HT1080 (cell line): ENCODE results near the gene OLR1. TPM values are rescaled to one million over a fixed set of nuclear protein-coding genes. Genes with fewer than 3 reads are reported as not detected.
"Not testable (repeated sequence)": the region's sequence is repeated elsewhere in the genome, so short reads cannot be mapped to it uniquely, and the experiment has no call there.

ENCODE experiments used
- DNase-seq: peaks from one replicate; pipeline ENCODE4 v3.0.0-alpha.2; 2015; ENCODE audit warnings: low read depth
- polyA plus RNA-seq, 2 experiments: library from polyadenylated mRNA; depleted of rRNA; stranded (reverse); fragments of >200 nt; gene quantifications; 2 replicates each; pipeline ENCODE4 v1.2.3, GENCODE V29; 2015
- total RNA-seq: library from RNA; depleted of rRNA; stranded (reverse); fragments of >200 nt; shearing (Covaris generic); gene quantifications from 2 replicates; pipeline ENCODE4 v1.2.3, GENCODE V29; 2014; rRNA removed

The OLR1 gene
- not detected in 2 replicates for total RNA-seq
- polyA plus RNA-seq (2015; cell fraction: cytosol; rRNA removed) = 0.23 TPM in 1 of 2 replicates, not detected in the other
- 0.10 and 0.24 TPM in 2 replicates for polyA plus RNA-seq (2015; cell fraction: nucleus; rRNA removed)

- no peak for DNase-seq
Measured at GRCh38 chr12:10171973-10172728, at the start of gene OLR1. Gene OLR1 (minus strand): TSS chr12:10172132. CDS start chr12:10172077, 55 bp downstream.

DNA sequence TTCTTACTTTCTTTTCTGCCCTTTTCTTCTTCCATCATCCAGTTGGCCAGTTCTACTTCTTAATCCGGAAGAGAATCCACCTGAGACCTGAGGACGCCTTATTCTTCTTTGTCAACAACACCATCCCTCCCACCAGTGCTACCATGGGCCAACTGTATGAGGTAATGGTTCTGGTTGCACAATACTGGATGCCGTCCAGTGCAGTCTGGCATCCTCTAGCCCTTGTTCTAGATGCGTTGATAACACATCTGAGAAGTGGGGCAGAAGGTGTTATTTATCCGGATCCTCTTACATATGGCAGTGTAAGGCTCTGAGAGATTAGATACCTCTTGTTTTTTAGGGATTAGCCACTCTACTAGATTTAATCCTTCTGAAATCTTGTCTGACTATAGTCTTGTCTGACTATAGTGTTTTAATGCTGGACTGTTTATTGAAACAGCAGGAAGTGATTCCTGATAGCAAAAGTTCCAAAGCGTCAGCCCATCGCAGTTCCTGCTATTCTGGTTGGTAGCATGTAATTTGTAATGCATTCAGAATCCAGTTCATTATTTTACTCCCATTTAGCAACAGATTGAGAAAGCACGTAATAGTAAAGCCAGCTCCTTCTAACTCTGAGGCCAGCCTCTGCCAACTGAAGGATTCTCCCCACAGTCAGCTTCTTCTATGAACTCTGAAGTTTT, 48.6 kb upstream of the OLR1 start:
- no peak for DNase-seq

- DNase-seq = no peak
Measured at GRCh38 chr12:10218021-10218420, 46.1 kb upstream of the OLR1 start.

- DNase-seq = not testable (repeated sequence)
Measured at GRCh38 chr12:10215946-10216345, 44.0 kb upstream of the OLR1 start.

GRCh38 chr12:10215436-10215835, 43.5 kb upstream of the OLR1 start:
- no peak for DNase-seq

- DNase-seq = no peak
Measured at GRCh38 chr12:10214895-10215267, 42.9 kb upstream of the OLR1 start.

DNA sequence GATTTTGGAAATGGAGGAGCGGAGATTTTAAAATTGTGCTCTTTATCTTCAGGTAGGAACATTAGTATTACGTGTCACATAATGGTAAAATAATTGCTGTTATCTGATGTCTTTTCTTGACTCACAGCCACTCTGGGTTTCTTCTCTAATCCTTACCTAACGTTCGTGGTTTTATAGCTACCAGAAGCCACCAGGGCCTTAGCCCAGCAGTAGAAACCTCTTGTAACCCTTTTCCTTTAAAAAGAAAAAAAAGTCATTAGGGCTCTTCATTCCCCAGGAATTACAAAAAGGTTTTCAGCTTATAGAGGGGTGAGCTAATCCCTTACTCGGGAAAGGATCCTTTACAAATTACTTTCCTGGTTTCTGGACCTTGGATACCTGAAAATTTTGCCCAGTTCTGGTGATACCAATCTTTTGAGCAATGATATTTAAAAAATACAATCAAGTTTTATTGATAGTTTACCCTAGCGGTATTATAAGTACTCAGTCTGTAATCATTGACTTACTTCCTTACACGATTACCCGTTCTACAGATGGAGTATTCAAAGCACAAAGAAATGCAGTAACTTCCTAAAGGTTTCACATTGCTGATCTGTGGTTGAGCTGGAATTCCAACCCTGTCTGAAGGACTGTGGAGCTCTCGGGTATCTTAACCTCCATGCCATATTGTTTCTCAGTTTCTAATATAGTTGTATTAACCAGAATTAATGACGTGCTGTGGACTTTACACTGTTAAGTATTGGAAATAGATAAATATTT, 42.4 kb upstream of the OLR1 start:
- peak; percentile 44 for DNase-seq

- DNase-seq = peak; percentile 47
Measured at GRCh38 chr12:10213168-10214135, 41.5 kb upstream of the OLR1 start.

DNA sequence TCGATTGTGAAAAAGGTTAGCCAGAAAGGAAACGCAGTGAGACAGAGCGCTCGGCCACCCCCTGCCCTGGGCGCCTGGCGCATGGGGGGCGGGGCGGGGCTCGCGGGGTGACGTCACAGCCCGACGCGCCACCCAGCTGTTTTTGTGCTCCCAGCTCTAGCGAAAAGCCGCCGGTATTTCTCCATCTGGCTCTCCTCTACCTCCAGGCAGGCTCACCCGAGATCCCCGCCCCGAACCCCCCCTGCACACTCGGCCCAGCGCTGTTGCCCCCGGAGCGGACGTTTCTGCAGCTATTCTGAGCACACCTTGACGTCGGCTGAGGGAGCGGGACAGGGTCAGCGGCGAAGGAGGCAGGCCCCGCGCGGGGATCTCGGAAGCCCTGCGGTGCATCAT, 40.8 kb upstream of the OLR1 start, which contains the start of gene GABARAPL1:
GABARAPL1 (plus strand) TSS at position 139 of the 393 bp plus-strand sequence; CDS start at position 392, 253 bp downstream.
- DNase-seq = no peak

DNA sequence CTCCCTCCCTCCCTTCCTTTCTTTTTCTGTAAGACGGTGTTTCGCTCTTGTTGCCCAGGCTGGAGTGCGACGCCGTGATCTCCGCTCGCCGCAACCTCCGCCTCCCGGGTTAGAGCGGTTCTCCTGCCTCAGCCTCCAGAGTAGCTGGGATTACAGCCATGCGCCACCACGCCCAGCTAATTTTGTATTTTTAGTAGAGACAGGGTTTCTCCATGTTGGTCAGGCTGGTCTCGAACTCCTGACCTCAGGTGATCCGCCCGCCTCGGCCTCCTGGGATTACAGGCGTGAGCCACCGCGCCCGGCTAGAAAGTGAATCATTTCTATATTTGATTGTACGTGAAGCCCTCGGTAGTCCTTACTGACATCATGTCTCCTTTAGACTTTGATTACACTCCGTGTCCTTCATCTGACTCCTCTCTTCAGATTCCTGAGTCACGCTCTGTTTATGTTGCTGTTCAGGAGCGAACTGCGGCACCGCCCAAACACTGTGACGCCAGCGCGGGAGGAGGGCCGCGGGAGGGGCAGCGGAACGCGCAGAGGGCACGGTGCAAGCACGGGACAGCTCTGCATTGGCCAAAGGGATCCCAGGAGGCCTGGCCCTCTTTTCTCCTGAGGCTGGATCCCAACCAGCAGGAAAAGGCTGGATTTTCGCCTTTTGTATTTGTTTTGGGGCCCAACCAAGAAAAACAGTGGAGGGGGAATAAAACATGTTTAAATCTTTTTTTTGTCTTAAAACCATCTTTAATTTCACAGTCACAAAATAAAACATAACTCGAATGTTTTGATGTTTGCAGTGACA, 40.2 kb upstream of the OLR1 start:
- peak; percentile 98 for DNase-seq

DNA sequence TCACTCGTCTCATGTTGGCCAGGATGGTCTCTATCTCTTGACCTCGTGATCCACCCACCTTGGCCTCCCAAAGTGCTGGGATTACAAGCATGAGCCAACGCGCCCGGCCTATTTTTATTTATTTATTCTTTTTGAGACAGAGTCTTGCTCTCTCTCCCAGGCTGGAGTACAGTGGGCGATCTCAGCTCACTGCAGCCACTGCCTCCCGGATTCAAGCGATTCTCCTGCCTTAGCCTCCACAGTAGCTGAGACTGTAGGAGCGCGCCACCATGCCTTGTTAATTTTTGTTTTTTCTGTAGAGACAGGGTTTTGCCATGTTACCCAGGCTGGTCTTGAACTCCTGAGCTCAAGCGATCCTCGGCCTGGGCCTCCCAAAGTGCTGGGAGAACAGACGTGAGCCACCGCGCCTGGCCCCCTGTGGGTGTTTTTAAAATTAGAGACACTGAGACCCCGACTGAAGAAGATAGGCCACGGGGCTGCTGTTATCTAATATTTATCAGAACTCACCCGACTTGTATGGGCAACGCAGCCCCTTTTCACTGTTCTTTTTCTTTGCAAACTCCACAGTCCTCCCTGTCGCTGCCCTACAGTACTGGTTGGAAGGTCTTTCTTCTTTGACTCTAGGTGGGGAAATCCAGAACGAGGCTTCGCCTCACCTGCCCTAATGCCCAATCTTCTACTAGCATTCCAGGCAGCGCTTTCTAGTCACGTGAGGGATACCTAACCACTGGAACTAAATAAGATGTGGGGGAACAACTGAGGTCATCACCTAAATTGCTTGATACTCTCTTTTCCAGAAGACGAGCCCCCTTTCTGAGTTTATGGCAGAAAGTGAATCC, 39.4 kb upstream of the OLR1 start:
- peak; percentile 81 for DNase-seq

DNA sequence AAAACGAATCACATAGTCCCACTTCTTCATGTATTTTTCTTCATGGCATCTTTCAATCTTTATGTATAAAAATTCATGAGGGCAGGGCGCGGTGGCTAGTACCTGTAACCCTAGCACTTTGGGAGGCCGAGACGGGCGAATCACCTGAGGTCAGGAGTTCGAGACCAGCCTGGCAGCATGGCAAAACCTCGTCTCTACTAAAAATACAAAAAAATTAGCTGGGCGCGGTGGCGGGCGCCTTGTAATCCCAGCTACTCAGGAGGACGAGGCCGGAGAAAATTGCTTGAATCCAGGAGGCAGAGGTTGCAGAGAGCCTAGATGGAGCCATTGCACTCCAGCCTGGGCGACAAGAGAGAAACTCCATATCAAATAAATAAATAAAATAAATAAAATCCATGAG, 38.3 kb upstream of the OLR1 start:
- DNase-seq = no peak

DNA sequence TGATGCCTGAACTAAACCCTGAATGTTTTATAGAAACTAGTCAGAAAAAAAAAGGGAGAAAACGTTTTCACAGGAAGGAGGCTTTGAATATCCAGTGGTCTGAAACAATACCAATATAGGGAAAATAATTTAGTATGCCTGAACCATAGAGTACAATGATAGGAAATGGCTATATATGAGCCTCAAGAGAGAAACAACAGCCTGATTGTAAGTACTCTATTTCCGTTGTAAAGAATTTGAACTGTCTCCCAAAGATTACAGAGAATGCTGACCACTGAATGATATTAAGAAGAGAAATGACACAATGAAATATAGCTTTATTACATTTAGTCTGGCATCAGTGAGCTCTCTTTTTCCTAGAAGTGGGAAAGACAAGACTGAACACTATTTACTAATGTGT, 35.2 kb upstream of the OLR1 start:
- DNase-seq = no peak

GRCh38 chr12:10205220-10205807, 33.4 kb upstream of the OLR1 start:
- peak; percentile 17 for DNase-seq

- not testable (repeated sequence) for DNase-seq
Measured at GRCh38 chr12:10204495-10204894, 32.6 kb upstream of the OLR1 start.

- DNase-seq = no peak
Measured at GRCh38 chr12:10197879-10198278, 25.9 kb upstream of the OLR1 start.

DNA sequence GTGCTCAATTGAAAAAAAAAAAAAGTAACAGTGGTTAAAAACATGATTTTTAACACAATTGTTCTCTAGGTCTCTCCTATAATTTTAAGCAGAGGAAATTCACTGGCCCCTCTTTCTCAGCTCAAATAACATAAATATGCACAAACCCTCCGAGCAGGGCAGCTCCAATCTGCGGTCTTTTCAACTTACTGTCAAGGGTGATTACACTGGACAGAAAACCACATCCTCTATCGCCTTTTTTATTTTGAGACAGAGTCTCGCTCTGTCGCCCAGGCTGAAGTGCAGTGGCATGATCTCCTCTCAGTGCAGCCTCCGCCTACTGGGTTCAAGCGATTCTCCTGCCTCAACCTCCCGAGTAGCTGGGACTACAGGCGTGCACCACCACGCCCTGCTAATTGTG, 24.3 kb upstream of the OLR1 start:
- no peak for DNase-seq

- no peak for DNase-seq
Measured at GRCh38 chr12:10194160-10194670, 22.3 kb upstream of the OLR1 start.
